K562 (cell line): ENCODE data around the gene GGT5. TPM values are rescaled to one million over a fixed set of nuclear protein-coding genes. Genes with fewer than 3 reads are reported as not detected.

Experiments used
- BACH1 ChIP-seq: fragments of 200-800 bp; sonication (Bioruptor generic); IDR thresholded peaks from 2 replicates; pipeline ENCODE4 v1.6.1; 2016; ENCODE audit warnings: missing genetic modification characterization, missing compliant biosample characterization
- DMBX1 ChIP-seq: fragments of 250-450 bp; sonication (Bioruptor Pico); IDR thresholded peaks from 2 replicates; pipeline ENCODE4 v1.8.0; 2022; ENCODE audit warnings: inconsistent platforms, mild to moderate bottlenecking, moderate library complexity, borderline replicate concordance
- HNRNPK ChIP-seq: fragments of 200-400 bp; formaldehyde crosslinking; IDR thresholded peaks from one replicate; pipeline ENCODE4 v1.6.1; 2018; ENCODE audit warnings: mild to moderate bottlenecking, low read depth, low read length; ENCODE audit not compliant: poor library complexity, severe bottlenecking
- LEF1 ChIP-seq: fragments of 450-650 bp; IDR thresholded peaks from 2 replicates; pipeline ENCODE4 v1.6.1; 2016; ENCODE audit warnings: mild to moderate bottlenecking
- MAFF ChIP-seq: IDR thresholded peaks from 2 replicates; pipeline ENCODE4 v1.6.1; 2012; ENCODE audit warnings: low read length, improper control_type of control experiment
- MEIS2 ChIP-seq: fragments of 450-650 bp; IDR thresholded peaks from 2 replicates; pipeline ENCODE4 v1.6.1; 2014; ENCODE audit warnings: mild to moderate bottlenecking; ENCODE audit not compliant: partially characterized antibody
- POU5F1 ChIP-seq: fragments of 150-350 bp; IDR thresholded peaks from 2 replicates; pipeline ENCODE4 v1.6.1; 2014; ENCODE audit warnings: borderline replicate concordance, low read length, low read depth, mild to moderate bottlenecking; ENCODE audit not compliant: partially characterized antibody
- SMAD4 ChIP-seq: fragments of 250-450 bp; sonication (Bioruptor Pico); conservative IDR thresholded peaks from 2 replicates; pipeline ENCODE4 v1.8.0; 2021; ENCODE audit warnings: inconsistent platforms, mild to moderate bottlenecking, moderate library complexity
- SMARCC2 ChIP-seq: fragments of 450-650 bp; IDR thresholded peaks from 2 replicates; pipeline ENCODE4 v1.6.1; 2017; ENCODE audit warnings: antibody characterized with exemption, moderate library complexity, mild to moderate bottlenecking, low read depth
- SNRNP70 ChIP-seq: fragments of 200-400 bp; formaldehyde crosslinking; optimal IDR thresholded peaks from 2 replicates; pipeline ENCODE3; 2017; ENCODE audit warnings: low read depth, low read length
- ZBTB9 ChIP-seq: fragments of 450-650 bp; formaldehyde crosslinking; IDR thresholded peaks from 2 replicates; pipeline ENCODE4 v1.4.0; 2020; ENCODE audit warnings: mild to moderate bottlenecking, moderate library complexity
- ZNF239 ChIP-seq: fragments of 250-450 bp; sonication (Bioruptor Pico); IDR thresholded peaks from 2 replicates; pipeline ENCODE4 v1.4.0; 2020; ENCODE audit warnings: mild to moderate bottlenecking
- ZNF436 ChIP-seq: fragments of 250-450, 450-650 bp; sonication (Bioruptor Pico); formaldehyde crosslinking; IDR thresholded peaks from 2 replicates; pipeline ENCODE4 v1.7.0; 2020; ENCODE audit warnings: mild to moderate bottlenecking
- ZNF740 ChIP-seq, 3 experiments: fragments of 200-800 bp in 1 of 3; sonication (Bioruptor generic) in 1 of 3; sonication (generic) in 1 of 3; formaldehyde crosslinking in 1 of 3; IDR thresholded peaks; 2 replicates each; pipeline versions ENCODE4 v1.6.1 to v1.8.0; 2016 to 2022; ENCODE audit warnings: mild to moderate bottlenecking in 2 of 3, missing compliant biosample characterization in 2 of 3, missing genetic modification characterization in 2 of 3, missing genetic modification reagents in 1 of 3
- ZNF764 ChIP-seq: fragments of 250-450 bp; sonication (Bioruptor Pico); IDR thresholded peaks from 2 replicates; pipeline ENCODE4 v1.4.0; 2020; ENCODE audit warnings: low read depth, mild to moderate bottlenecking, moderate library complexity
- ZNF79 ChIP-seq: fragments of 250-450 bp; sonication (Bioruptor Pico); IDR thresholded peaks from 2 replicates; pipeline ENCODE4 v1.4.0; 2020; ENCODE audit warnings: low read depth, mild to moderate bottlenecking, moderate library complexity
- polyA plus RNA-seq, 8 experiments: library from polyadenylated mRNA; depleted of rRNA in 4 of 8; stranded (reverse) in 5 of 8; unstranded in 3 of 8; fragments of >200 nt; fragmentation: Nextera tagmentation in 2 of 8; fragmentation: Illumina TruSeq in 1 of 8; extraction: Ambion mirVana in 2 of 8; extraction: Trizol in 1 of 8; gene quantifications; 2 replicates each; pipeline versions ENCODE4 v1.2.1 to v1.2.3, GENCODE V29; 2011 to 2014; ENCODE audit warnings: inconsistent platforms in 1 of 8, missing spikeins in 1 of 8
- total RNA-seq, 7 experiments: library from RNA; depleted of rRNA in 6 of 7; stranded (reverse); fragments of >200 nt in 6 of 7; fragmentation: Illumina TruSeq in 2 of 7; extraction: Trizol in 2 of 7; gene quantifications; 2 replicates each; pipeline versions ENCODE4 v1.2.1 to v1.2.3, GENCODE V29; 2011 to 2021; ENCODE audit warnings: low replicate concordance in 1 of 7

Gene GGT5
- total and polyA plus RNA-seq, 9 of the 15 experiments (the other 6 are each of a cell fraction or from before 2014, with no cell fraction given): 0.07 to 0.69 (median 0.18) TPM; not detected in 4

GRCh38 chr22:24284747-24285203 is 39.9 kb upstream of the GGT5 start (continued):
- TF ChIP-seq ZBTB9 (CRISPR knock-in tag) (no peak), SMARCC2 (peak; percentile 56; the same call in 1 of the 2 replicates), SNRNP70 (no peak), ZNF764 (CRISPR knock-in tag) (no peak), LEF1 (peak; percentile 35; the same call in 1 of the 2 replicates), MEIS2 (peak; percentile 66), ZNF239 (CRISPR knock-in tag) (no peak), POU5F1 (no peak), ZNF436 (no peak), SMAD4 (CRISPR knock-in tag) (no peak), MAFF (no peak), HNRNPK (no peak), ZNF740 (CRISPR knock-in tag; IDR thresholded peaks at IDR 0.05) (no peak), ZNF740 (tag; IDR thresholded peaks at IDR 0.05) (no peak), ZNF79 (CRISPR knock-in tag) (no peak), DMBX1 (no peak), BACH1 (tag) (no peak)
